Memory B cell (primary cell): ENCODE results near the gene FMN2.

Source experiments
- ATAC-seq: fragments of 150-1000 bp; cut with Tn5 transposase; 2 replicates; pipeline ENCODE4 v1.10.0; 2021; ENCODE audit warnings: low read depth, mild to moderate bottlenecking, moderate library complexity
- DNase-seq, 2 donors: peaks; one replicate each; pipeline ENCODE4 v3.0.0; 2022; ENCODE audit warnings: low spot score in 2 of 2
- H3K27ac Mint-ChIP-seq: one replicate; pipeline ENCODE4 v1.8.0; 2022; ENCODE audit warnings: mild to moderate bottlenecking, moderate library complexity, mixed read lengths
- H3K27me3 Mint-ChIP-seq: one replicate; pipeline ENCODE4 v1.8.0; 2022; ENCODE audit warnings: mixed read lengths
- H3K36me3 Mint-ChIP-seq: one replicate; pipeline ENCODE4 v1.8.0; 2022; ENCODE audit warnings: mild to moderate bottlenecking, mixed read lengths
- H3K4me1 Mint-ChIP-seq: one replicate; pipeline ENCODE4 v1.8.0; 2022; ENCODE audit warnings: mixed read lengths
- H3K4me3 Mint-ChIP-seq: one replicate; pipeline ENCODE4 v1.8.0; 2022; ENCODE audit warnings: mild to moderate bottlenecking, moderate library complexity, mixed read lengths
- H3K9me3 Mint-ChIP-seq: one replicate; pipeline ENCODE4 v1.8.0; 2022; ENCODE audit warnings: mixed read lengths

The FMN2 gene

GRCh38 chr1:240090014-240090413, 1.7 kb upstream of the FMN2 start:
- Mint-ChIP-seq H3K4me1 (peaks cover 2% of the 10 kb centered on the region), H3K9me3 (peaks cover 2% of the 10 kb centered on the region), H3K36me3 (no peaks in the 10 kb centered on the region), H3K27me3 (peaks cover 8% of the 10 kb centered on the region), H3K4me3 (no peak overlapping the region), H3K27ac (no peak overlapping the region)
- ATAC-seq (no peak), DNase-seq (no peak)

- no peak for DNase-seq
- no peak overlapping the region for H3K4me3 Mint-ChIP-seq
- peaks cover 2% of the 10 kb centered on the region for H3K4me1 Mint-ChIP-seq
- H3K9me3 Mint-ChIP-seq: peaks cover 2% of the 10 kb centered on the region
- H3K27ac Mint-ChIP-seq: no peak overlapping the region
- no peaks in the 10 kb centered on the region for H3K36me3 Mint-ChIP-seq
- no peak for ATAC-seq
- peaks cover 11% of the 10 kb centered on the region for H3K27me3 Mint-ChIP-seq
Observed at GRCh38 chr1:240090957-240091600, 604 bp upstream of the FMN2 start.

GRCh38 chr1:240092301-240093119, 827 bp downstream of the FMN2 start:
- Mint-ChIP-seq H3K4me1 (peaks cover 2% of the 10 kb centered on the region), H3K4me3 (no peak overlapping the region), H3K36me3 (no peaks in the 10 kb centered on the region), H3K9me3 (peaks cover 2% of the 10 kb centered on the region), H3K27me3 (peaks cover 9% of the 10 kb centered on the region), H3K27ac (no peak overlapping the region)
- DNase-seq (no peak), ATAC-seq (no peak)

GRCh38 chr1:240093120-240093961, 1.7 kb downstream of the FMN2 start:
- H3K36me3 Mint-ChIP-seq: no peaks in the 10 kb centered on the region
- DNase-seq (no peak), ATAC-seq (no peak)
- peaks cover 7% of the 10 kb centered on the region for H3K27me3 Mint-ChIP-seq
- H3K4me3 Mint-ChIP-seq: no peak overlapping the region
- peaks cover 2% of the 10 kb centered on the region for H3K4me1 Mint-ChIP-seq
- no peak overlapping the region for H3K27ac Mint-ChIP-seq
- no peaks in the 10 kb centered on the region for H3K9me3 Mint-ChIP-seq

GRCh38 chr1:240094041-240094722, 2.5 kb downstream of the FMN2 start:
- ATAC-seq (no peak), DNase-seq (no peak)
- Mint-ChIP-seq H3K9me3 (no peaks in the 10 kb centered on the region), H3K4me1 (peaks cover 2% of the 10 kb centered on the region), H3K4me3 (no peak overlapping the region), H3K27me3 (peaks cover 7% of the 10 kb centered on the region), H3K27ac (no peak overlapping the region), H3K36me3 (no peaks in the 10 kb centered on the region)

- no peak overlapping the region for H3K4me3 Mint-ChIP-seq
- H3K27ac Mint-ChIP-seq: no peak overlapping the region
- no peaks in the 10 kb centered on the region for H3K36me3 Mint-ChIP-seq
- H3K4me1 Mint-ChIP-seq: peaks cover 1% of the 10 kb centered on the region
- ATAC-seq (no peak), DNase-seq (no peak)
- no peaks in the 10 kb centered on the region for H3K9me3 Mint-ChIP-seq
- H3K27me3 Mint-ChIP-seq: peaks cover 10% of the 10 kb centered on the region
Observed at GRCh38 chr1:240096974-240097373, 5.3 kb downstream of the FMN2 start.

GRCh38 chr1:240098534-240098933, 6.9 kb downstream of the FMN2 start:
- peaks cover 2% of the 10 kb centered on the region for H3K9me3 Mint-ChIP-seq
- H3K36me3 Mint-ChIP-seq: no peaks in the 10 kb centered on the region
- peaks cover 9% of the 10 kb centered on the region for H3K27me3 Mint-ChIP-seq
- no peak for DNase-seq
- no peak for ATAC-seq
- H3K27ac Mint-ChIP-seq: no peak overlapping the region
- H3K4me1 Mint-ChIP-seq: no peaks in the 10 kb centered on the region
- no peak overlapping the region for H3K4me3 Mint-ChIP-seq

- peaks cover 7% of the 10 kb centered on the region for H3K27me3 Mint-ChIP-seq
Observed at GRCh38 chr1:240099329-240099728, 7.6 kb downstream of the FMN2 start.

GRCh38 chr1:240099748-240100147, 8.1 kb downstream of the FMN2 start:
- Mint-ChIP-seq H3K27ac (no peak overlapping the region), H3K4me1 (no peaks in the 10 kb centered on the region), H3K4me3 (no peak overlapping the region), H3K36me3 (no peaks in the 10 kb centered on the region), H3K27me3 (peaks cover 7% of the 10 kb centered on the region), H3K9me3 (peaks cover 2% of the 10 kb centered on the region)
- DNase-seq: no peak
- no peak for ATAC-seq

More at GRCh38 chr1:240099329-240099728, 7.6 kb downstream of the FMN2 start:
- Mint-ChIP-seq H3K4me1 (no peaks in the 10 kb centered on the region), H3K4me3 (no peak overlapping the region), H3K27ac (no peak overlapping the region), H3K9me3 (peaks cover 2% of the 10 kb centered on the region), H3K36me3 (no peaks in the 10 kb centered on the region)
- ATAC-seq (no peak), DNase-seq (no peak)

- no peak overlapping the region for H3K27ac Mint-ChIP-seq
- no peaks in the 10 kb centered on the region for H3K4me1 Mint-ChIP-seq
- ATAC-seq (no peak), DNase-seq (no peak)
- no peak overlapping the region for H3K4me3 Mint-ChIP-seq
- no peaks in the 10 kb centered on the region for H3K36me3 Mint-ChIP-seq
- H3K9me3 Mint-ChIP-seq: peaks cover 2% of the 10 kb centered on the region
- peaks cover 6% of the 10 kb centered on the region for H3K27me3 Mint-ChIP-seq
Observed at GRCh38 chr1:240100371-240100934, 8.8 kb downstream of the FMN2 start.

GRCh38 chr1:240101306-240101705, 9.6 kb downstream of the FMN2 start:
- no peak overlapping the region for H3K27ac Mint-ChIP-seq
- DNase-seq (no peak), ATAC-seq (no peak)
- no peak overlapping the region for H3K4me3 Mint-ChIP-seq
- no peaks in the 10 kb centered on the region for H3K36me3 Mint-ChIP-seq
- peaks cover 4% of the 10 kb centered on the region for H3K27me3 Mint-ChIP-seq
- peaks cover 2% of the 10 kb centered on the region for H3K9me3 Mint-ChIP-seq
- no peaks in the 10 kb centered on the region for H3K4me1 Mint-ChIP-seq

GRCh38 chr1:240101737-240102136, 10.1 kb downstream of the FMN2 start:
- peaks cover 4% of the 10 kb centered on the region for H3K27me3 Mint-ChIP-seq
- DNase-seq: no peak
- H3K36me3 Mint-ChIP-seq: no peaks in the 10 kb centered on the region
- ATAC-seq: no peak
- no peak overlapping the region for H3K27ac Mint-ChIP-seq
- H3K4me3 Mint-ChIP-seq: no peak overlapping the region
- H3K9me3 Mint-ChIP-seq: peaks cover 2% of the 10 kb centered on the region
- H3K4me1 Mint-ChIP-seq: no peaks in the 10 kb centered on the region

- Mint-ChIP-seq H3K36me3 (no peaks in the 10 kb centered on the region), H3K27me3 (peaks cover 3% of the 10 kb centered on the region), H3K4me3 (no peak overlapping the region), H3K9me3 (peaks cover 5% of the 10 kb centered on the region), H3K4me1 (no peaks in the 10 kb centered on the region), H3K27ac (no peak overlapping the region)
- ATAC-seq: no peak
- no peak for DNase-seq
Observed at GRCh38 chr1:240104672-240105071, 13.0 kb downstream of the FMN2 start.
